SK-N-SH (cell line): Measurements from ENCODE around the gene STX16. TPM values are rescaled to one million over a fixed set of nuclear protein-coding genes. Genes with fewer than 3 reads are reported as not detected.

Experiments used
- CTCF ChIA-PET: fragments of 300-600, 350-600 bp; formaldehyde crosslinking; extraction: SDS; loops from one replicate; lab custom pipeline; 2021; lab: Yijun Ruan, JAX
- POLR2A ChIA-PET: fragments of 350-600 bp; sonication (Branson Sonifier 250); formaldehyde crosslinking; extraction: SDS; loops from one replicate; lab custom pipeline; 2020; ENCODE audit warnings: antibody characterized with exemption, inconsistent platforms; lab: Yijun Ruan, JAX
- DNase-seq: peaks from one replicate; pipeline ENCODE4 v3.0.0; 2012
- H2AFZ ChIP-seq: fragments of 200-600 bp; sonication (generic); 2 replicates; pipeline ENCODE4 v1.8.1; 2016; ENCODE audit warnings: antibody characterized with exemption, mild to moderate bottlenecking, low read depth
- H3F3A ChIP-seq: fragments of 200-600 bp; sonication (generic); replicated peaks from 2 replicates; pipeline ENCODE3; 2016; ENCODE audit warnings: antibody characterized with exemption, mild to moderate bottlenecking; ENCODE audit not compliant: insufficient read depth
- H3K27ac ChIP-seq, 2 experiments: fragments of 200-500 bp in 1 of 2; fragments of 200-600 bp in 1 of 2; sonication (Bioruptor generic) in 1 of 2; sonication (generic), shearing (Covaris generic) in 1 of 2; 2 replicates each; pipeline versions ENCODE4 v1.5.1 to v1.6.1; 2014 to 2016; ENCODE audit warnings: low read depth in 2 of 2, inconsistent platforms in 1 of 2, low read length in 1 of 2, mild to moderate bottlenecking in 1 of 2, mixed read lengths in 1 of 2
- H3K27me3 ChIP-seq: fragments of 200-600 bp; sonication (generic), shearing (Covaris generic); 2 replicates; pipeline ENCODE4 v1.6.1; 2016; ENCODE audit warnings: mixed run types; ENCODE audit not compliant: insufficient read depth
- H3K36me3 ChIP-seq, 2 experiments: fragments of 200-500 bp in 1 of 2; fragments of 200-600 bp in 1 of 2; sonication (Bioruptor generic) in 1 of 2; sonication (generic) in 1 of 2; replicated peaks in 1 of 2; 2 replicates each; pipeline versions ENCODE3 to v1.5.1; 2014 to 2016; ENCODE audit warnings: low read length in 1 of 2, mild to moderate bottlenecking in 1 of 2; ENCODE audit not compliant: insufficient read depth in 2 of 2, control insufficient read depth in 1 of 2
- H3K4me1 ChIP-seq, 2 experiments: fragments of 200-500 bp in 1 of 2; fragments of 200-600 bp in 1 of 2; sonication (Bioruptor generic) in 1 of 2; sonication (generic), shearing (Covaris generic) in 1 of 2; 2 replicates each; pipeline versions ENCODE4 v1.5.1 to v1.6.1; 2014 to 2016; ENCODE audit warnings: low read depth in 1 of 2, low read length in 1 of 2, mixed run types in 1 of 2; ENCODE audit not compliant: insufficient read depth in 2 of 2, control insufficient read depth in 1 of 2
- H3K4me2 ChIP-seq: fragments of 200-600 bp; sonication (generic), shearing (Covaris generic); 2 replicates; pipeline ENCODE4 v1.6.1; 2017; ENCODE audit warnings: mixed run types
- H3K4me3 ChIP-seq, 2 experiments: fragments of 200-500 bp in 1 of 2; fragments of 200-600 bp in 1 of 2; sonication (Bioruptor generic) in 1 of 2; sonication (generic), shearing (Covaris generic) in 1 of 2; 2 replicates each; pipeline versions ENCODE4 v1.5.1 to v1.8.1; 2014 to 2016; ENCODE audit warnings: low read depth in 2 of 2, inconsistent platforms in 1 of 2, low read length in 1 of 2, mild to moderate bottlenecking in 1 of 2, mixed read lengths in 1 of 2, moderate library complexity in 1 of 2
- H3K79me2 ChIP-seq: fragments of 200-600 bp; sonication (generic); 2 replicates; pipeline ENCODE4 v1.8.1; 2017; ENCODE audit warnings: mild to moderate bottlenecking; ENCODE audit not compliant: insufficient read depth
- H3K9ac ChIP-seq: fragments of 200-600 bp; sonication (generic); 2 replicates; pipeline ENCODE4 v1.6.1; 2017; ENCODE audit warnings: mixed run types
- H3K9me2 ChIP-seq: fragments of 200-600 bp; sonication (generic); 2 replicates; pipeline ENCODE4 v1.6.1; 2017; ENCODE audit warnings: mixed run types
- H3K9me3 ChIP-seq: fragments of 200-600 bp; sonication (generic); 2 replicates; pipeline ENCODE4 v1.6.1; 2017; ENCODE audit warnings: mixed run types, mild to moderate bottlenecking, moderate library complexity
- H4K20me1 ChIP-seq: fragments of 200-600 bp; sonication (generic); 2 replicates; pipeline ENCODE4 v1.6.1; 2017; ENCODE audit warnings: mild to moderate bottlenecking, mixed run types; ENCODE audit not compliant: insufficient read depth
- EZH2phosphoT487 ChIP-seq: fragments of 200-600 bp; sonication (generic); IDR thresholded peaks from 2 replicates; pipeline ENCODE4 v1.6.1; 2017; ENCODE audit warnings: low read depth, mixed run types, mild to moderate bottlenecking, antibody characterized with exemption, moderate library complexity, borderline replicate concordance
- MAX ChIP-seq: IDR thresholded peaks from 2 replicates; pipeline ENCODE4 v1.4.0; 2012; ENCODE audit warnings: low read depth
- NRF1 ChIP-seq: IDR thresholded peaks from 2 replicates; pipeline ENCODE4 v1.6.1; 2012; ENCODE audit warnings: low read depth, mild to moderate bottlenecking, low read length
- RXRA ChIP-seq: IDR thresholded peaks from 2 replicates; pipeline ENCODE4 v1.4.0; 2012; ENCODE audit warnings: low read depth, mild to moderate bottlenecking, borderline replicate concordance
- SIN3A ChIP-seq: IDR thresholded peaks from 2 replicates; pipeline ENCODE4 v1.6.1; 2012; ENCODE audit warnings: low read depth, mild to moderate bottlenecking, low read length, moderate library complexity, borderline replicate concordance
- WGBS: methylation state at CpG from one replicate; pipeline ENCODE4 v1.1.6; 2017; ENCODE audit warnings: low lambda C conversion rate; 5-methylcytosine and 5-hydroxymethylcytosine counted together
- polyA plus RNA-seq, 3 experiments: library from polyadenylated mRNA; depleted of rRNA; stranded (reverse); fragments of >200 nt; gene quantifications; 2 replicates each; pipeline ENCODE4 v1.2.3, GENCODE V29; 2012
- TF ChIP-seq, protein P1 (sequence below): fragments of 150-350 bp; IDR thresholded peaks from 2 replicates; pipeline ENCODE4 v1.6.1; 2016; ENCODE audit warnings: mild to moderate bottlenecking, low read depth, low read length

STX16 gene
- polyA plus RNA-seq, 1 of the 3 experiments (the other 2 are of a cell fraction): 63.8 TPM

- ChIA-PET POLR2A (no interaction called here), CTCF (interaction anchor here (0.8 to 2.0 kb wide), 5 partner anchors 12 to 382 kb away, joined by 3 to 7 read pairs (median 4); no protein-coding TSS in a partner anchor)
- Histone ChIP-seq H2AFZ (no peak overlapping the region), H3K27ac (peak overlapping the region in 1 of 2 experiments; percentile 52; a peak in 1 of 4 replicates), H3K9me3 (peaks cover 3% of the 10 kb centered on the region; the same call in 1 of the 2 replicates), H3K4me3 (no peak overlapping the region), H3K9ac (no peak overlapping the region), H3F3A (no peaks in the 10 kb centered on the region), H3K27me3 (no peaks in the 10 kb centered on the region), H3K36me3 (no peaks in the 10 kb centered on the region), H3K79me2 (no peaks in the 10 kb centered on the region), H3K4me2 (no peak overlapping the region), H4K20me1 (no peaks in the 10 kb centered on the region), H3K4me1 (peaks cover 0 to 3% of the 10 kb centered on the region in 2 experiments; a peak in 1 of 4 replicates), H3K9me2 (no peaks in the 10 kb centered on the region)
- TF ChIP-seq SIN3A: no peak
- peak; percentile 53 for DNase-seq
- 82% methylated on average over 8 of the region's 12 CpGs for WGBS
Measured at GRCh38 chr20:58618351-58619076, 32.6 kb upstream of the STX16 start.

GRCh38 chr20:58619077-58619863, 31.8 kb upstream of the STX16 start:
- TF ChIP-seq EZH2phosphoT487 (no peak), RXRA (no peak), NRF1 (no peak), MAX (no peak)
- TF ChIP-seq, protein P1, sequence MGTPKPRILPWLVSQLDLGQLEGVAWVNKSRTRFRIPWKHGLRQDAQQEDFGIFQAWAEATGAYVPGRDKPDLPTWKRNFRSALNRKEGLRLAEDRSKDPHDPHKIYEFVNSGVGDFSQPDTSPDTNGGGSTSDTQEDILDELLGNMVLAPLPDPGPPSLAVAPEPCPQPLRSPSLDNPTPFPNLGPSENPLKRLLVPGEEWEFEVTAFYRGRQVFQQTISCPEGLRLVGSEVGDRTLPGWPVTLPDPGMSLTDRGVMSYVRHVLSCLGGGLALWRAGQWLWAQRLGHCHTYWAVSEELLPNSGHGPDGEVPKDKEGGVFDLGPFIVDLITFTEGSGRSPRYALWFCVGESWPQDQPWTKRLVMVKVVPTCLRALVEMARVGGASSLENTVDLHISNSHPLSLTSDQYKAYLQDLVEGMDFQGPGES: no peak
- ChIA-PET POLR2A (no interaction called here), CTCF (interaction anchor here (0.8 to 2.0 kb wide), 5 partner anchors 12 to 382 kb away, joined by 3 to 7 read pairs (median 4); no protein-coding TSS in a partner anchor)
- Histone ChIP-seq H3F3A (no peaks in the 10 kb centered on the region), H3K9ac (no peak overlapping the region), H3K79me2 (no peaks in the 10 kb centered on the region), H3K9me3 (peaks cover 3% of the 10 kb centered on the region; the same call in 1 of the 2 replicates), H3K27ac (peak overlapping the region in 1 of 2 experiments; percentile 52; a peak in 1 of 4 replicates), H3K4me2 (no peak overlapping the region), H3K9me2 (no peaks in the 10 kb centered on the region), H3K4me3 (no peak overlapping the region), H3K36me3 (no peaks in the 10 kb centered on the region), H3K4me1 (peaks cover 3 to 9% of the 10 kb centered on the region in 2 experiments; a peak in 2 of 4 replicates), H3K27me3 (no peaks in the 10 kb centered on the region), H2AFZ (no peak overlapping the region), H4K20me1 (no peaks in the 10 kb centered on the region)
- 95% methylated on average over 21 of the region's 22 CpGs for WGBS
- DNase-seq: no peak
